Nephron progenitor cell (in vitro differentiated cells): Measurements from ENCODE around the gene MYLK.
A peak's percentile ranks its signal among the peaks of the same experiment; 100 is the strongest.

ENCODE experiments used
- DNase-seq: peaks from one replicate; pipeline ENCODE4 v3.0.0; 2021
- H3K27ac Mint-ChIP-seq: 2 replicates; pipeline ENCODE4 v1.8.0; 2021; ENCODE audit warnings: mild to moderate bottlenecking, moderate library complexity, mixed read lengths
- H3K27me3 Mint-ChIP-seq: 2 replicates; pipeline ENCODE4 v1.8.0; 2021; ENCODE audit warnings: mild to moderate bottlenecking, low read depth, mixed read lengths; ENCODE audit not compliant: poor library complexity
- H3K36me3 Mint-ChIP-seq: 2 replicates; pipeline ENCODE4 v1.8.0; 2021; ENCODE audit warnings: low read depth, mixed read lengths
- H3K4me1 Mint-ChIP-seq: 2 replicates; pipeline ENCODE4 v1.8.0; 2021; ENCODE audit warnings: mixed read lengths
- H3K4me3 Mint-ChIP-seq: 2 replicates; pipeline ENCODE4 v1.8.0; 2021; ENCODE audit warnings: mild to moderate bottlenecking, moderate library complexity, mixed read lengths
- H3K9me3 Mint-ChIP-seq: 2 replicates; pipeline ENCODE4 v1.8.0; 2021; ENCODE audit warnings: mild to moderate bottlenecking, moderate library complexity, mixed read lengths
- TF ChIP-seq, protein P1 (sequence below): fragments of 200-600 bp; sonication (generic); IDR thresholded peaks from 2 replicates; pipeline ENCODE4 v1.5.0; 2021; ENCODE audit warnings: antibody characterized with exemption

MYLK gene

DNA sequence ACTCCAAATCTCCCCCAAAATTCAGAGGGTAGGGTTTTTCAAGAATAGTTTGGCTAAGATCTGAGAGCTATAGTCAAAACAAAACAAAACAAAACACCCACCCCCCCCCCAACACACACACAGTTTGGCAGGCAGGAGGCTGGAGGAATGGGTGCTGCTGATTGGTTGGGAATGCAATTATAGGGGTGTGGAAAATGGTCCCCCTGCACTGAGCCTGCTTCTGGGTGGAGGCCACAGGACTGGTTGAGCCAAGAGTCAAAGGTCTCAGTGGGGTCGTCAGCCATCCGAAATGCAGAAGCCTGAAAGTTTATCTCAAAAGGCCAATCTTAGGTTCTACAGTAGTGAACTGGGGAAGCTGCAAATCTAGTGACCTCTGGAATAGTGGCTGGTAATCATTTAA is 296.7 kb downstream of the MYLK start:
- TF ChIP-seq, protein P1, sequence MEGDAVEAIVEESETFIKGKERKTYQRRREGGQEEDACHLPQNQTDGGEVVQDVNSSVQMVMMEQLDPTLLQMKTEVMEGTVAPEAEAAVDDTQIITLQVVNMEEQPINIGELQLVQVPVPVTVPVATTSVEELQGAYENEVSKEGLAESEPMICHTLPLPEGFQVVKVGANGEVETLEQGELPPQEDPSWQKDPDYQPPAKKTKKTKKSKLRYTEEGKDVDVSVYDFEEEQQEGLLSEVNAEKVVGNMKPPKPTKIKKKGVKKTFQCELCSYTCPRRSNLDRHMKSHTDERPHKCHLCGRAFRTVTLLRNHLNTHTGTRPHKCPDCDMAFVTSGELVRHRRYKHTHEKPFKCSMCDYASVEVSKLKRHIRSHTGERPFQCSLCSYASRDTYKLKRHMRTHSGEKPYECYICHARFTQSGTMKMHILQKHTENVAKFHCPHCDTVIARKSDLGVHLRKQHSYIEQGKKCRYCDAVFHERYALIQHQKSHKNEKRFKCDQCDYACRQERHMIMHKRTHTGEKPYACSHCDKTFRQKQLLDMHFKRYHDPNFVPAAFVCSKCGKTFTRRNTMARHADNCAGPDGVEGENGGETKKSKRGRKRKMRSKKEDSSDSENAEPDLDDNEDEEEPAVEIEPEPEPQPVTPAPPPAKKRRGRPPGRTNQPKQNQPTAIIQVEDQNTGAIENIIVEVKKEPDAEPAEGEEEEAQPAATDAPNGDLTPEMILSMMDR, result no peak
- H3K4me3 Mint-ChIP-seq, result no peak overlapping the region
- H3K4me1 Mint-ChIP-seq, result peaks cover 16% of the 10 kb centered on the region
- H3K36me3 Mint-ChIP-seq, result peaks cover 55% of the 10 kb centered on the region
- H3K27ac Mint-ChIP-seq, result no peak overlapping the region
- H3K9me3 Mint-ChIP-seq, result peaks cover 51% of the 10 kb centered on the region
- no peak for DNase-seq
- H3K27me3 Mint-ChIP-seq, result no peaks in the 10 kb centered on the region

DNA sequence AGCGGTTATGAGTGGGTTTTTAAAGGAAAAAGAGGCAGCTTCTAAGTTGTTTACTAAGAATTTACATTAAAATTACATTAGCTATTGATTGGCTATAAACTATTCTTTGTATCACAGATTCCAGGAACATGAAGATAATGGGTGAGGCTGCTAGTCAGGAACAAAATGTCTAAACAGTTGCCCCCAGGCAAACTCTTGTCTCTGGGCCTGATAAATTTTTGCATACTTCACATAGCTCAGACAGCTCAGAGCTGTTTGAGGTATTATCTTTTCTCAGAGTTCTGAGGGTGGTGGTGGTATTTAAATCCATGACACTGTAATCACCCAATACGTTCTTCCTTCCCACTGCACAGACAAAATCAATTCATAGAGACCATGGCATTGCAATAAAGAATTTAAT is 297.2 kb downstream of the MYLK start:
- TF ChIP-seq, protein P1, result no peak
- Mint-ChIP-seq H3K4me1 (peaks cover 18% of the 10 kb centered on the region), H3K27ac (no peak overlapping the region), H3K9me3 (peaks cover 49% of the 10 kb centered on the region), H3K27me3 (no peaks in the 10 kb centered on the region), H3K4me3 (peak overlapping the region; percentile 23), H3K36me3 (peaks cover 51% of the 10 kb centered on the region)
- no peak for DNase-seq

DNA sequence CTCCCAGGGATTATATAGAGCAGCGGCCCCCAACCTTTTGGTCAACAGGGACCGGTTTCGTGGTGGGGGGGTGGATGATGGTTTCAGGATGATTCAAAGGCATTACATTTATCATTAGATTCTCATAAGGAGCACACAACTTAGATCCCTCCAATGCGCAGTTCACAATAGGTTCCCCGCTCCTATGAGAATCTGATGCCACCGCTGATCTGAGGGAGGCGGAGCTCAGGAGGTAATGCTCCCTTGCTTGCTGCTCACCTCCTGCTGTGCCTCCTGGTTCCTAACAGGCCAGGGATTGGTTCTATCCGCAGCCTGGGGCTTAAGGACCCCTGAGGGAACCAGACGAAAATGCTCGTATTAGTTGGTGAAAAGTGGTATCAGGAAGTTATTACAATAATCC is 298.0 kb downstream of the MYLK start:
- H3K9me3 Mint-ChIP-seq, result peaks cover 40% of the 10 kb centered on the region
- TF ChIP-seq, protein P1, result no peak
- H3K27ac Mint-ChIP-seq, result no peak overlapping the region
- no peak overlapping the region for H3K4me3 Mint-ChIP-seq
- peaks cover 51% of the 10 kb centered on the region for H3K36me3 Mint-ChIP-seq
- H3K4me1 Mint-ChIP-seq, result peaks cover 18% of the 10 kb centered on the region
- peak; percentile 45 for DNase-seq
- H3K27me3 Mint-ChIP-seq, result no peaks in the 10 kb centered on the region

DNA sequence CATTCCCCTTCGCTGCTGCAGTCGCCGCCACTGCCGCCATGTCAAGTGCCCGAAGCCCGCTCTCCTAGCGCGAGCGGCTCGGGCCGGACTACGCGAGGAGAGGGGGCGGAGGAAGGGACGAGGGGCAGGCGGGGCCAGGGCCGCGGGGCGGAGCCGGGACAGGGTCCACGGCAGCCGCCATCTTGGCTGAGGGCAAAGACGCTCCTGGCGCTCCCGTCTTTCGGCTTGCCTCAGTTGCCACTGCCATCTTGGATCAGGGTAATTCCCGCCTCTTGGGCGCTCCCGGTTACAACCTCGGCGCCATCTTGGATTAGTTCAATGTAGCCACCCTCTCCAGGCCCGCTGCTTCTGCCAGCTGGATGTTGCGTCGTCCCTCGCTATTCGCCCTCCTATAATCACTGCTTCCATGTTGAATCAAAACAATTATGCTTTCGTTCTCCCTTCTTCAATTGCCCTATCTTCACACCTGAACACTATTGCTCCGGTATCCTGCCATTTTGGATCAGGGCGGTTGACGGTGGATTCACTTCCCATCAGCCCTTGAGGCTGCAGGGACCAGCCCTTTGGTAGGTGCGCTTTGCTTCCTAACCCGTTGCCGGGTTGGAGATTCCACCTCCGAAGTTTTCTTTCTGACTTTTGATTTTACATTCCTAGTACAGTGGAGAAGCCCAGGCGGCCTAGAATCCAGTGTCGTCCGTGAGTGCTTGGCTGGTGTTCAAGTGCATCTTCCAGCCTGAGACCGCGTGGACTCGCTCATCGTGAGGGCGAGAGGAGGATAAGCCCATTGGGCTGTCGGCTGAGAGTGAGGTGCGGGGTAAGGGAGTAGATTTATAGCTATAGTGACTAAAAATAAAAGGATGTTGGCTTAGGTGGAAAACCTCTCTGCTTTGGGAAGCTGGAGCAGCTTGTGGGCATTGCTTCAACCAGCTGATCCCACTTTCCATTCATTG is 298.9 kb downstream of the MYLK start, which contains the start of gene HACD2:
Gene HACD2, minus strand, starts transcription at position 66 of the 950 bp plus-strand sequence. Its CDS starts 26 bp downstream, at position 40.
- Mint-ChIP-seq H3K9me3 (peaks cover 32% of the 10 kb centered on the region), H3K4me3 (no peak within 1 kb of the TSS), H3K4me1 (peaks cover 18% of the 10 kb centered on the region), H3K36me3 (peaks cover 47% of the 10 kb centered on the region), H3K27ac (peak within 1 kb of the TSS; percentile 60), H3K27me3 (no peaks in the 10 kb centered on the region)
- peak; percentile 99 for DNase-seq
- TF ChIP-seq, protein P1, result no peak

DNA sequence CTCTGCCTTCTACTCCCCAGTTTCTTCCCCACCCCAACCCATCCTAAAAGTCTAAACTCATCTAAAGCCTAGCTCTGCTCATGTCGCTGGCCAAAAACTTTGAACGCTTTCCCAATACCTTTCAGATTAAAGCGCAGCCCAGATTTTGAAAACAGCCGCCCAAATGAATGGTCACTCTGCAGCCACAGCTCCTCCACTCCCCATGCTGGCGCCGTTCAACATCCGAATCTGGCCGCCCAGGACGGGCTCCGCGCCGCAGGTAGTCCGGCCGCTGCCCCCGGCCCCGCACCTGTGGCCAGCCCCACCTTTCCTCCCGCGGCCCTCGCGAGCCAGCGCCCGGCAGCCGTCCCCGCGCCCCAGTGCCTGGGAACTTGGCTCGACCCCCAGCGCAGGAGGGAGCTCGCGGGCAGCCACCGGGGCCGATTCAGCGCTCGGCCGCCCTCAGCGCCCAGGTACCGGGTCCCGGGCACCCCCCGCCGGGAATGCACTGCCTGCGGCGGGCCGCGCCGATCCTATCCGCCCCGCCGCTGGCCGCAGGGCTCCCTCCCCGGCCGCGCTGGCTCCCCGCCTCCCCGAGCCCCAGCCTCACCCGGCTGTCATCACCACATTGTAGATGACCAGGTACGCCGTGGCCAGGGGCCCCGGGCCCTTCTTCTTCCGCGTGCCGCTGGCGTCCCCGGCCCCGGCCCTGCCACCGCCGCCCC is 299.7 kb downstream of the MYLK start:
- no peaks in the 10 kb centered on the region for H3K27me3 Mint-ChIP-seq
- H3K4me1 Mint-ChIP-seq, result peaks cover 18% of the 10 kb centered on the region
- DNase-seq, result peak; percentile 70
- TF ChIP-seq, protein P1, result no peak
- peaks cover 47% of the 10 kb centered on the region for H3K36me3 Mint-ChIP-seq
- peaks cover 23% of the 10 kb centered on the region for H3K9me3 Mint-ChIP-seq
- H3K27ac Mint-ChIP-seq, result peak overlapping the region; percentile 60
- no peak overlapping the region for H3K4me3 Mint-ChIP-seq
